GM10266 (cell line): ENCODE results near the gene MAP3K13.

ENCODE experiments used
- DNase-seq: peaks from one replicate; pipeline ENCODE4 v3.0.0; 2012; ENCODE audit errors: extremely low spot score
- TF ChIP-seq, protein P1 (sequence below): IDR thresholded peaks from 2 replicates; pipeline ENCODE4 v1.5.1; 2012; ENCODE audit warnings: mild to moderate bottlenecking, low read depth; ENCODE audit not compliant: control insufficient read depth, insufficient read depth; ENCODE audit errors: missing control alignments

MAP3K13 gene

DNA sequence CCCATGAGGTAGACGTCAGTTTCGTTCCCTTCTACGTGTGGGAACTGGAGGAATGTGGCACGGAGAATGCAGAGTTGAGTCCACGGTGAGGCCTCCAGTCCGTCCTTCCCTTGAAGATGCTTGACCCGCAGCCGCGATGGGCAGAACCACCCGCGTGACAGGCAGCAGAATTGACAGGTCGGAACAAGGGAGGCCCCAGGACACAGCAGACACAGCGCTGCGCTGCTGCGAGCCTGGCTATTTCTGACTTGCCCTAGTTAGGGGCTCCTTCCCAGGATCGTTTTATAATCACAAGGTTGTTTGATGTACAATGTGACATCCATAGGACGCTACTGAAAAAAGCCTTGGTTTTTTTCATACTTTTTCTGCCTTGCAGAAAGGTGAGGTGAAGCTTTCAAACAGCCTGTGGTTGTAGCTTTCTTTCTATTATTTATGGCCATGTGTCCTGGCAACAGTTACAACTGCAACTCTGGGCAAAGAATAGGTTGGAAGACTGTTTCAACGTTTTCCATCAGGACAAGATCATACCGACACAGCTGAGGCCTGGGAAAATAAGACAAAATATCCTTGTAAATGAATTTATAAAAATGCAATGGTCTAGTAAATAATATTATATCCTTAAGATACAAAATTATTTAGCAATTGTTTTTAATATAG, 145.5 kb downstream of the MAP3K13 start:
- TF ChIP-seq, protein P1, sequence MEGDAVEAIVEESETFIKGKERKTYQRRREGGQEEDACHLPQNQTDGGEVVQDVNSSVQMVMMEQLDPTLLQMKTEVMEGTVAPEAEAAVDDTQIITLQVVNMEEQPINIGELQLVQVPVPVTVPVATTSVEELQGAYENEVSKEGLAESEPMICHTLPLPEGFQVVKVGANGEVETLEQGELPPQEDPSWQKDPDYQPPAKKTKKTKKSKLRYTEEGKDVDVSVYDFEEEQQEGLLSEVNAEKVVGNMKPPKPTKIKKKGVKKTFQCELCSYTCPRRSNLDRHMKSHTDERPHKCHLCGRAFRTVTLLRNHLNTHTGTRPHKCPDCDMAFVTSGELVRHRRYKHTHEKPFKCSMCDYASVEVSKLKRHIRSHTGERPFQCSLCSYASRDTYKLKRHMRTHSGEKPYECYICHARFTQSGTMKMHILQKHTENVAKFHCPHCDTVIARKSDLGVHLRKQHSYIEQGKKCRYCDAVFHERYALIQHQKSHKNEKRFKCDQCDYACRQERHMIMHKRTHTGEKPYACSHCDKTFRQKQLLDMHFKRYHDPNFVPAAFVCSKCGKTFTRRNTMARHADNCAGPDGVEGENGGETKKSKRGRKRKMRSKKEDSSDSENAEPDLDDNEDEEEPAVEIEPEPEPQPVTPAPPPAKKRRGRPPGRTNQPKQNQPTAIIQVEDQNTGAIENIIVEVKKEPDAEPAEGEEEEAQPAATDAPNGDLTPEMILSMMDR = no peak
- no peak for DNase-seq

DNA sequence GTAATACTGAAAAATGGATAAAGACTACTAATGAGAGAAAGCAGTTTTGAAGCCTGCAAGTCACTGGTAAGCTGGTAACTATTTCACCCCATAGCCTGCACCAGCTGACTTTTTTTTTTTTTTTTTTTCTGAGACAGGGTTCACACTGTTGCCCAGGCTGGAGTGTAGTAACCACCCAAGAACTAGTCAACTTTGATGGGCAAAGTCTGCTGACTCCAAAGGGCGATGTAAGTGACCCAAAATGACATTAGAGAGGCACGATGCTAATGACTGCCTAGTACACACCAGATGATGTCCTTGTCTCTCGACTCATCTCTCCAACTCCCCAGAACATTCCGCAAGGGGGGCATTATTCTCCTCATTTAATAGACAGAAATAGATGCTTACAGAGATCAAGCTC, 148.8 kb downstream of the MAP3K13 start:
- TF ChIP-seq, protein P1 = no peak
- DNase-seq = no peak

DNA sequence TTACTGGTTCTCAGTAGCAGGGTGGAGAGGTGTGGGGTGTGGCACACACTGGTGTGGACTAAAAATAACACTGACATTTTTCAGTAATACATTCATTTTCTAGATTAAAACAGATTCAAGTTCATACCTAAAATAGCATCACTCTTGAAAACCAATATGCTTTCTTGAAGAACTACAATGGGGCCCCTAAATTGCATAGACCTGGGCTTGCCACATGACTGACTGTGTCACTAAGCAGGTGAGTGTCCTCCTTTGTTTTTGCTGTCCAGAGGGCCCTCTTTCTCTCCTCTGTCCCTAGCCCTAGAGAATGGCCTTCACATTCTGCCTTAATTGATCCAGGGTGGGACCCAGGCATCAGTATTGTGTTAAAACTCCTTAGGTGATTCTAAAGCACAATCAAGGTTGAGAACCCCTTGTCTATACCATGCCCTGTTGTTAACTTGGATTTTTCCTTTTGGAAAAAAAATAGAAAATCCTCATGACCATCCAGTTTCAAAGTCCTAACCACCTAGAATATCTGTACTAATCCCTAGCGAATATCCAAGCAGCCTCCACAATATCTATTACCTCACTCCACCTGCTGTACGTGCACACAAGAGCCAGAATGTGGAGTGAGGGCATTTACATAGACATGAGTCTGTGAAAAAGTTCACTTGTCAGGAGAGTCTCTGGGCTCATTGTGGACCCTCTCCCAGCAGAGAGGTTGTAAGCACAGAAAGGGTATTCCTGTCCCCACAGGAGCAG, 154.6 kb downstream of the MAP3K13 start:
- DNase-seq = no peak
- TF ChIP-seq, protein P1 = no peak

DNA sequence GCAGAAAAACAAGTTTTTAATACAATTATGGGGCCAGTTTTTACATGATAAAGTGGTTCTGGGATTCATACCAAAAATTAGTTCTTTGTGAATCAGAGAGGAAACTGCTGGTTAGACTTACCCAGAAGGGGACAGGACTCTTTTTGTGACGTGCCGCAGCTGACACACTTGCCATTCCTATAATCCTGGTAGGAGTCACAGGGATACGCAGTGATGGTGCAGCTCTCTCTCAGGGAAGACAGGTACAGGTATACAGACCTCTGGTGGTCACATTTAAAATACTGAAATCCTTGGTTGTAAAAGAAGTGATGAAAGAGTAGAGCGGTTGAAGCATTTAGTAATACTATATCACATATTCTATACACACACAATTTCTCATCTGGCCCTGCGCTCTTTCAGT, 156.1 kb downstream of the MAP3K13 start:
- TF ChIP-seq, protein P1 = no peak
- DNase-seq = no peak

DNA sequence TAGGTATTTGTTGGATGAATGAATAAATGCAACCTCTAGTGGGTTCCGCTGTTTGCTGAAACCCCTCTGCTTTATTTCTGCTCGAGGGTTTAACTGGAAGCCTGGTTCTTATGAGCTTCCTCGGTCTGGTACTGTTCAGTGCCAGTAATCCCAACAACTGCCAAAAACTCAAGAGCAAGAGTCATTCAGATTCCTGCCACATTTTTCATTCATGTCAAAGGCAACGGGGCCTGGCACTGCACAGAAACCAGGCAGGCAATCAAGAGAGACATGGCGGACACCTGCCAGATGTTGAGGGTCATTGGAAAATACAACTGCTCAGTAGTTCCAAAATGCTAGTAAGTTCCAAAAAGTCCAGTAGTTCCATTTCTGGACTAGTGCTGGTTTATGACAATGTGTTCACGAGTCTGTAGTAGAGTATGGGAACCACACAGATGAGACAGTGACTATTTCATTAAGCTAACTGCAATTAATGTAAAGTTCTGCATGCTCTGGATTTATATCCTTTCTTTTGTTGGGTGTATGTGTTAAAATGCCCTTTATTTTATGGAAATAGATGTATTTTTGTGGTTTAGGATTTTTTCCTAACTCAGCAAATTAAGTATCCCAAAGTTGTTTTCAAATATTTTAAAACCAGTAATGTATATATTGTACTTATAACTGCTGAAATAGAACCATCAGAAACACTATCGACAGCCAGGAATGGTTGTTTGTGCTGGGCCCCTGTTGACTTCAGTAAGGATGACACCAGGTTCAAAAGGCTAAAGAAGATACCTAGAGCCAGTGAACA, 158.6 kb downstream of the MAP3K13 start:
- TF ChIP-seq, protein P1 = no peak
- no peak for DNase-seq

DNA sequence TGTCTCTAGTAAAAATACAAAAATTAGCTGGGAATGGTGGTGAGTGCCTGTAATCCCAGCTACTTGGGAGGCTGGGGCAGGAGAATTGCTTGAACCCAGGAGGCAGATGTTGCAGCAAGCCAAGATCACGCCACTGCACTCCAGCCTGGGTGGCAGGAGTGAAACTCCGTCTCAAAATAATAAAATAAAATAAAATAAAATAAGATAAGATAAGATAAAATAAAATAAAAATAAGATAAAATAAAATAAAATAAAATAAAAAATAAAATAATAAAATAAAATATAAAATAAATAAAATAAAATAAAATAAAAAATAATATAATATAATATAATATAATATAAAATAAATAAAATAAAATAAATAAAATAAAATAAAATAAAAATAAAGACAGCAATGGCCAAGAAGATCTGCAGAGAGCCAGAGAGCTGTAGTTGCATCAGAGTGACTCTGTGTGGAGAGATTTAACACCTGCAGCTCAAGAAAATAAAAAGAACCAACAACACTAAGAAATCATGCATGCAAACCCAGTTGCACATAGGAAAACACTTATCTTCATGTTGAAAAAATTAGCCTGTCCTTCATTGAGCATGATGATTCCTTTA, 163.5 kb downstream of the MAP3K13 start:
- TF ChIP-seq, protein P1 = no peak
- DNase-seq = no peak
